Measurements from ENCODE around the gene KANSL1.

Gene KANSL1

DNA sequence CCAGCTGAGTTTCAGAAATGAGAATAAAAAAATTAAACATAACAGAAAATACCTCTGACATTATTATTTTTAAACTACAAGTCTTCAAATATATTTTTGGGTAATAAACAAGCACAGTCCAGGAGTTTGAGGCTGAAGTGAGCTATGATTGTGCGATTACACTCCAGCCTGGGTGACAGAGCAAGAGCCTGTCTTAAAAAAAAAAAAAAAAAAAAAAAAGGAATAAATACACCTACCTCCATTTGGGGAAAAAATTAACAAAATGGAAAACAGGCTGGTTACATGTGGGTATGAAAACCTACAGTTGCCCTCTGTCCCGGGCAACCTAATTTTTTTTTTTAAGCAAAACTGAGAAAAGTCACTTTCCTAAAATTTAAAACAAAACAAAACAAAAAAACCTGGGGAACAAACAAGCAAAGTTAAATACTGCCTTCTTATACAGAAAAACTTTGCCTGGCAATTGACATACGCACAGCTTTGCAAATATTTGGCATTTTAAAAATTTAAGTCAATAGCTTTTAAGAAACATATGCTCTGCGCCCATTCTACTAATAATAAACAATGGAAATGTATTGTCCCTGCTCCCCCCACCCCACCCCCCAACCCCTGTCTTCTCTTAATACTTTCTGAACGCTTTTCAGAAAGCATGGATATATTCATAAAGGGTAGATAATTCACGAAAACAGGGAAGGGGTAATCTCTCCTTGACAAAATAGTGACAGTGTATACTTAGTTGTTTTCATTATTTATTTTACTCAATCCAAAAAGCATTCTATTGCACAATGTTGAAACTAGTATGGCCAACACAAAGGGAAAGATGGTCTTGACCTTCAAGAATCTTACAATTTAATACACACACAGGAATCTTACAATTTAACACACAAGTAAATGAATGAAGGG lies 112.9 kb downstream of the KANSL1 start:
- DNase-seq (ENCODE audit: low spot score), result no peak

DNA sequence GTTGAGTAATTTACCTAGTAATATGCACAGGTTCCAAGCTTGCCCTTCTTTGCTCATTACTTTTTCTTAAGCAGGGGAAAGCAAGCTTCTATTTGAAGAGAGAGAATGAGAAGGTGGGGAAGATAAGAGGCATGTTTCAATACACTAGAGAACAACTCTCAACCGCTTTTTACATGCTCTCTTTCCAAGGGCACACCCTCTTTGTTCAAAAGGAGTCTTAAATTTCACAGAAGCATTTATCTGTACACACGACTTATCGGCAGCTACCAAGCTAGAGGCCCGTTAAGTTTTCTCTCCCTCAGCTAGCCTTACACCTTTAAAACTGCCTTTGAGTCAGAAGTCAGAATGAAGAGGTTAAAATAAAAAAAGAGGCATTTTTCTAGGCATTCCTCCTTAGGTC lies 114.6 kb downstream of the KANSL1 start:
- no peak for DNase-seq (ENCODE audit: low spot score)

DNA sequence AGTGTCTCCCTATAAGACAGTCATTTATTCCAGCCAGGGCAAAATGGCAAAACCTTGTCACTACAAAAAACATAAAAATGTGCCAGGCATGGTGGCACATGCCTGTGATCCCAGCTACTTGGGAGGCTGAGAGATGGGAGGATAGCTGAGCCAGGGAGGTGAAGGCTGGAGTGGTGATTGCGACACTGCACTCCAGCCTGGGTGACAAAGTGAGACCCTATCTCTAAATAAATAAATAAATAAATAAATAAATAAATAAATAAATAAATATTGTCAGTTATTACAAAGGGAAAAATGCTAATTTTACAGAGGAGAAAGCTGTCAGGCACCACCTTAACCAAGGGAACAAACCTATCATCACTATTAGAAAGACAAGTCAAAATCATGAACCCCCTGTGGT lies 118.7 kb downstream of the KANSL1 start:
- DNase-seq (ENCODE audit: low spot score), result no peak

DNA sequence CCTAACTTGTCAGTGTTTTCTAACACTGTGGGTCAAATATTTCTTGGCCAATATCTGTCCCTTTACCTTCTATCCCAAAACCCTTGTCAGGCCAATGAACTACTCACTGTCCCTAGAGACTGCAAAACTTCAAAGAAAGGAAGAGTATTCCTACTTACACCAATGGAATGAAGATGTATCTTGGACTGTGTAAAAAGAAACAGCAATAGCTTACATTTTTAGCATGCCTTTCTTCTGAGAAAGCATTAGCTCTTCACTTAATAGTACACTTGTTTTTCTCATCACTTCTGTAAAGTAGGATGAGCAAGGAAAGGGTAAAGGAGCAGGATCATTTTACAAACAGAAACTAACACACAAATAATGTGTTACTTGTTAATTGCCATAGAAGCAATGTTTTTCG lies 120.2 kb downstream of the KANSL1 start:
- no peak for DNase-seq (ENCODE audit: low spot score)

DNA sequence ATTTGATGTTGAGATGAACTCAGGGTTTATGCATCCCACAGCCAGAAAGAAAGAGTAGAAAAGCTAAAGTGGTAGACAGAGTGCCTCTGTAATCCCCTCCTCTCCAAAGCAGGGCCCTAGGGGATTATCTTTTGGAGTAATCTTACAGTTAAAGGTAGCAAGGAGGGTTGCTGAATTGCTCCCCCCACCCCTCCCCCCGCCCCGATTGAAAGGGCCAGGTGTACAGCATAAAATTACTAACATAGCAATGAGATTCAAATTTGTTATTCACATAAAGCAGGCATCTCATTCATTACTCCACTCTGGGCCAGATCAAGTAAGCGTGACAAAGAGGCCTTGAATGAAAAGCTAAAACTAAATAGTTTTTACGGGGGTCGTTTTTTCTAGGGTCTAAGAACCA lies 121.4 kb downstream of the KANSL1 start:
- no peak for DNase-seq (ENCODE audit: low spot score)

DNA sequence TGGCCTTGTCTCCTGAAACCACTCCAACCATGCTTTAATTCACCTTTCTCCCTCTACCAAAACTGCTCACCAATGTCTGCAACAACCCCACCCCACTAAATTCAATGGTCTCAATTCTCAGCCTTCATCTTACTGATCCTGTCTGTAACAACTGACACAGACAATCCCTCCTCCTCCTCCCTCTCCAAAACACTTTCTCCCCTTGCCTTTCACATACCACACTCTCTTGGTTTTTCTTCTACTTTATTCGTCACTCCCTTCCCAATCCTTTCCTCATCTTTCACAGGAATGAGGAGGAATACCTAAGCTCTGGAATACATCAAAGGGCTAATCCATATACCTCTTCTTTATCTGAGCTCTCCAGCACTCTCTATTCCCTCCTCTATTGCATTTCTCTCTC lies 128.8 kb downstream of the KANSL1 start:
- DNase-seq (ENCODE audit: low spot score), result no peak

DNA sequence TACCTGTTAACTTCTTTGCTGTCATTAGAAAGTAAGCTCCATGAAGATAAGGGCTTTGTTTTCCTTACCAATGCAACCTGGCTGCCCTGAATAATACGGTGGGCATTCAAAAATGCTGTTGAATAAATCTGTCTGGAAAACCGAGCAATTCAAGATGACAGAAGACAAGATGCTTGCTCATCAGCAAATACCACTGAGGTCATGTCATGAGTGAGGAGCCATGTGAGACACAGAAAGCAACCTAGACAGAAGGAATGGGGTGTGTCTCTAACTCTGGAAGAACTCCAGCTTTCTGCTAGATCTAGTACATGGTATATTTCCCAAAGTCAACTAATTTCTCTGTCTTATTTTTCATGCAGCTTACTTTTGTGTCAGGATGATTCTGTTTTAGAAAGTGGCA lies 130.0 kb downstream of the KANSL1 start:
- no peak for DNase-seq (ENCODE audit: low spot score)

DNA sequence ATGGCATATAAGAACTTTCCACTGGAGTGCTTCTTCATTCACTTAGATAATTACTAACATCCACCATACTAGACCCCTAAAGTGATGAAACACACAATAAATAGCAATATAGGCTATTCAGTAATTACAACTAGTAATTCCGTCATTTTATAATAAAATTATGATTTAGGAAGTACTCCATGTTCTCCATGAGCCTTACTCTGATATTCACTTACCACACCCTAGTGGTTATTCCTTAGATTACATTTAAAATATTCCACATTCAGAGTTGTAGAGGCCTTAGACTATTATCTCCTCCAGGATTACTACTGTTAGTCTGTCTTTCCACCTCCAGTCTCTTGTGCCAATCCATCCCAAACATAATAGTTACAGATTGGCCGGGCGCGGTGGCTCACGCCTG lies 131.8 kb downstream of the KANSL1 start:
- no peak for DNase-seq (ENCODE audit: low spot score)

DNA sequence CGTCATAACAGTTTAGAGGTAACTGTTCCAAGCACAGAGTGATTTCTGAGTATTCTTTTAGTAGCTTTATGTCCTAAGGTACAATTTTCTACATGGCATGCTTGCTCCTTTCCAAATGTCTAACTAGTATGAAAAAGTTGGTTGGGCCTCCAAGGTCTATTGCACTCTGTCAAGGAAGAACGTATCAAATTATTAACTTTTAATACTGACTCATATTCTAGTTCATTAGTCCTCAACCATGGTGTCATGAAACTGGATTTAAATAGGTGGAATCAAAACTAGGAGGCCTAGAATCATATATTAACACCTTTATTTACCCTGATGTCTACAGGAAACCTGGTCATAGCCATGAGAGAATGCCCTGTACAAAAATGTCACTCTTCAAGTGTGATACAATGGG lies 132.8 kb downstream of the KANSL1 start:
- no peak for DNase-seq (ENCODE audit: low spot score)

DNA sequence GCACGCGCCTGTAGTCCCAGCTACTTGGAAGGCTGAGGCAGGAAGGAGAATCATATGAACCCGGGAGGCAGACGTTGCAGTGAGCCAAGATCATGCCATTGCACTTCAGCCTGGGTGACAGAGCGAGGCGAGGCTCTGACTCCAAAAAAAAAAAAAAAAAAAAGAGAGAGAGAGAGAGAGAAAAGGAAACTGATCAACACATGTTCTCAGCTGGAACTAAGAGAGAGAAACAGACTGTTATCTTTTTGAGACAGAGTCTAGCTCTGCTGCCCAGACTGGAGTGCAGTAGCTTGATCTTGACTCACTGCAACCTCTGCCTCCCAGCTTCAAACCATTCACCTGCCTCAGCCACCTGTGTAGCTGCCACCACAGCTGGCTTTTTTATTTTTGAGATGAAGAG lies 133.7 kb downstream of the KANSL1 start:
- no peak for DNase-seq (ENCODE audit: low spot score)

DNA sequence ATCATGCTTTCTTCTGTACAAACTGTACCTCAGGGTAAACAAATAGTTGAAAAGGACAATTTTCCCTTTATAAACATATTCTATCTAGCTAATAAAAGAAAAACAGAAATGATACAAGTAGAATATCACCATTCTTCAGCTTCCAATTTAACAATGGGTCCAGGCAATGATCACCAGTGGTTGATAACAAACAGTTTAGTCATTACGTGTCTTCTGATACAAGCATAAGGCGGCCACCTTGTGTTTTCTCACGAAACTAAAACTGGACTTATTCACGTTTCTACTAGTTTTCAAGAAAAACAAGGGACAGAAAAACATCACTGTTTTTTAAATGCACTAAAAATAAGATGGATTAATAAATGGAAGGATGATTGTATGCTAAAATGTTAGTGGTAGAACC lies 135.9 kb downstream of the KANSL1 start:
- no peak for DNase-seq (ENCODE audit: low spot score)

DNA sequence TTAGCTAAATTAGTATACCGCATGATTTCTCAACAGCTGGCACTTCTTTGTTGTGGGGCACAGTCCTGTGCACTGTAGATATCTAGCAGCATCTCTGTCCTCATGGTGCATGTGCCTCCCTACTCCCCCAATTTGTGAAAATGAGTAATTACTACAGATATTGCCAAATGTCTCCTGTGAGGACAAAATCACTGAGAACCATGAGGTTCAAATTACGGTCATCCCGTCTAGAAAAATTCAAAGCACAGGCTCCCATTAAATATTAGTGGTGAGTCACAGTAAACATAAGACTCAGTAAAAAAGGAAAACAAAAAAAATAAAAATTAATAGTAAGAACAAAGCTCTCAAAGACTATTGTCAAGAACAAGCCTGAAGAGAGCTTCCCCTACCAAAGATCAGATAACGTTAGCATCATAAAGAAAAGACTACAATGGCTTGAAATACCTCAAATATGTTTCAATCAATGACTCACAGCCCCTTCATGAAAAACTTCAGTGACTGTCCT lies 136.4 kb downstream of the KANSL1 start:
- DNase-seq (ENCODE audit: low spot score), result no peak

DNA sequence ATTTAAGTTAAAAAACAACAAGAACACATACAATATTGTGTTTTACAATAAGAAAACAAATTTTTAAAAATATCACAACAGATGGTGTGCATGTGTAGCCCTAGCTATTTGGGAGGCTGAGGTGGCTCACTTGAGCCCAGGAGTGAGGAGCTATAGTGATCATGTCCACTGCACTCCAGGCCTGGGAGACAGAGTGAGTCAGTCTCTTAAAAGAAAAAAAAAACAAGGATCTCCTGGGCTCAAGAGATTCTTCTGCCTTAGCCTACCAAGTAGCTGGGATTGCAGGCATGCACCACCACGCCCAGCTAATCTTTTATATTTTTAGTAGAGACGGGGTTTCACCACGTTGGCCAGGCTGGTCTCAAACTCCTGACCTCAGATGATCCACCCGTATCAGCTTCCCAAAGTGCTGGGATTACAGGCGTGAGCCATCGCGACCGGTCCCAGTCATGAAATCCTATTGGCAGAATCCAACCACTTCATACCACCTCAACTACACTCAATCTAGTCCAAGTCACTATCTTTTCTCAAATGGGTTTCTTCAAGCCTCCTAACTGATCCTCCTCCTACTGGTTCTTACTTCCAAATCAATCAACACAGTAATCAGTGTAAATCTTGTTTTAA lies 139.2 kb downstream of the KANSL1 start:
- no peak for DNase-seq (ENCODE audit: low spot score)

DNA sequence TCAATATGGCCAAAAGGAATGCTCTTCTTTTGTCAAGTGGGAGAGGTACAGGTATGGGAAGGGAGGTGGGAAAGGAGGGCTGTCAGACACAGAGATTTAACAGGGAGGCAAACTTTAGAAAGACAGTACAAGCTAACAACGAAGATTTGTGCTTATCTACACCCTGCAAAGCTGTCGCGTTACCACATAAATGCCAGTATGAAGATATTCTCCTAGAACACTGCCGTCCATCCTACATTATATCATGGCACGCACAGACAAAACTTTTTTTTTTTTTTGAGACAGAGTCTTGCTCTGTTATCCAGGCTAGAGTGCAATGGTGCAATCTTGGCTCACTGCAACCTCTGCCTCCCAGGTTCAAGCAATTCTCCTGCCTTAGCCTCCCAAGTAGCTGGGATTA lies 143.6 kb downstream of the KANSL1 start:
- no peak for DNase-seq (ENCODE audit: low spot score)

DNA sequence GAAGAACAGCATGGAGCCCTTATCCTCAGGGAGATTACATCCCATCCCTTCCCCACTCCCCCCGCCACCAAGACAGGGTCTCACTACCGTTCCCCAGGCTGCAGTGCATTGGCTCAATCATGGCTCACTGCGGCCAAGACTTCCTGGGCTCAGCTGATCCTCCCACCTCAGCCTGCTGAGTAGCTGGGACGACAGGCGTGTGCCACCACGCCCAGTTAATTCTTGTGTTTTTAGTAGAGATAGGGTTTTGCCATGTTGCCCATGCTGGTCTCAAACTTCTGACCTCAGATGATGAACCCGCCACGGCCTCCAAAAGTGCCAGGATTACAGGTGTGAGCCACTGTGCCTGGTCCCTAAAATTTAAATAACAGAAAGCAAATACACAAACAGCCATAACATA lies 145.4 kb downstream of the KANSL1 start:
- no peak for DNase-seq (ENCODE audit: low spot score)

DNA sequence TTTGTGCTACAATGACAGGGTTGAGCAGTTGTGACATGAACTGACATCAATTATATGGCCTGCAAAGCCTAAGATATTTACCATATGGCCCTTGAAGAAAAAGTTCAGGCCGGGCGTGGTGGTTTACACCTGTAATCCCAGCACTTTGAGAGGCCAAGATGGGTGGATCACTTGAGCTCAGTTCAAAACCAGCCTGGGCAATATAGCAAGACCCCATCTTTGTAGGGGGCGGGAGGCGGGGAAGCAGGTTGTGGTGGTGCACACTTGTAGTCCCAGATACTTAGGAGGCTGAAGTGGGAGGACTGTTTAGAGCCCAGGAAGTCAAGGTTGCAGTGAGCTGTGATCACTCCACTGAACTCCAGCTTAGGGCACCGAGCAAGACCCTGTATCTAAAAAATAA lies 145.8 kb downstream of the KANSL1 start:
- DNase-seq (ENCODE audit: low spot score), result no peak

DNA sequence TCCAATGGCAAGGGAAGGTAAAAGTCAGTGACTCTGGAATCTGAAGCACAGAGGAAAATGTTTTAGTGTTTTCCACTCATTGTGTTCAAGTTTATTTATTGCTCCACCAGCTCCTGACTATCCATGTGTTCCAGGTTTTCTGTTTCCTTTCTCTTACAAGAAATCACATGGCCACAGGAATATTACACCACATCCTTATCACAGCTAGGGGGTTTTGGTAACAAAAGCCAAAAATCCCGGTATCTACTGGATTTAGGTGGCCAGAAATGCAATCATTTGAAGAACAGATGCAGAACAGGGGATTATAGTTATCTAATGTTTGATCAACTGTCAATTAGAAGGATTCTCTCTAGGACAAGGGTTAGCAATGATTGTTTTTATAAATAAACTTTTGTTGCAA lies 146.3 kb downstream of the KANSL1 start:
- DNase-seq (ENCODE audit: low spot score), result no peak

DNA sequence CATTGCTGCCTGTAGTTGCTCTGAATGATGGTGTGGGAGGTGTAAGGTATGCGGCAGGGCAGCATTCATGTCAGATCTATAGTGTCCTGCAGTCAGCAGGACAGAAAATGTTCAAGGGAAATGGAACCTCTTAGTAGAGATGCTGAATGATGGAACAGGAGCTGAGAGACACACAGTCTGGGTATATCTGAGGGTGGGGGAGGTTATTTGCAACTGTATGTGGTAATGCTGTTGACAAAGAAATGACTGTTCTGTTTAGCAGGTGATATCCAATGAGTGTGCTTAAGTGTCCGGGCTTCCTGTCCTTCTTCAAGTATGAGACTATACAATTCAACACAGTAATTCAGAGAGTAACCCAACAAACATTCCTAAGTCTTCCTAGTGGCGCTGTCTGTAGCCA lies 147.6 kb downstream of the KANSL1 start:
- DNase-seq (ENCODE audit: low spot score), result no peak

DNA sequence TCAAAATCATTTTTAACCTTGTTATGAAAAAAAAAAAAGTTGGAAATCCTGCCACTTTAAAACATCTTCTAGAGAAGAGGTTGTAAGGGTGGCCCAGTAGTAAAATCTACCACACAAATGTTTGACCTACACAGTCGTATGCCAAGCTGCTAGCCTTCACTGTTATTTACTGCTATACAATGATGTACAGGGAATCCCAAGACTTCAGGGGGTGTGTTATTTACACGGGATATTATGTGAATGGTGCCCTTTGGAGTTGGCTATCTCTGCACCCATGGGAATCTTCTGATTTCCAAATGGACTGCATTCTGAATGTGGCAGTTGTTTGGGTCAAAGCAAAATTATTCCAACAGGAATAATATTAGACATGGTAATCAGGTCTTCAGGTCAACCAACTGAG lies 148.2 kb downstream of the KANSL1 start:
- no peak for DNase-seq (ENCODE audit: low spot score)

DNA sequence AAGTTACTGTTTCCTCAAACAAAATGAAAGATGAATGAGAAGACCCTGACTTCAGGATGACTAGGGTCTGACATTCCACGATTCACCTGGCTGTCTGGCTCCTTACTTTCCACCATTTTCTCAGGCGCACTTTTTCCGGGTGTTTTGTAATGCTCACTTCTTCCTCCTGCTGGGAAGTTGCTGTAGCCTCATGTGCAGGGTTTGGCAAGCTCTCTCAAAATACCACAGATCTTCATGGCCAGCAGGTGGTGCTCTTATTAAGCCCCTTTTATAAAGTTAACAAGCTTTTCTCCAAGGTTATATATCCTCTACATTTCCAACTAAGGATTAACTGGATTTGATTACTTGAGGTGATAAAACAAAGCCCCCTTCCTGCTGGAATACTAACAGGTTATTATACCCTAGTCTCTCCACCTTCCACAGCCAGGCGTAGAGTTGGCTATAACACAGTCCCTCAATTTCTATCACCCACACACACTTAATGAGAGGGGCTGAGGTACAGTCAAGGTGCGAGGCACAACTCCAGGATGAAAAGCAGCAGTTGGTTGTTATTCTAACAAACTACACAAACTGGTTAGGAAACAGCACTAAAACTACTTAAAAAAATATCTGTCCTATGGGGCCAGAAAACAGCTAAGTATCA lies 148.8 kb downstream of the KANSL1 start:
- DNase-seq (ENCODE audit: low spot score), result no peak

DNA sequence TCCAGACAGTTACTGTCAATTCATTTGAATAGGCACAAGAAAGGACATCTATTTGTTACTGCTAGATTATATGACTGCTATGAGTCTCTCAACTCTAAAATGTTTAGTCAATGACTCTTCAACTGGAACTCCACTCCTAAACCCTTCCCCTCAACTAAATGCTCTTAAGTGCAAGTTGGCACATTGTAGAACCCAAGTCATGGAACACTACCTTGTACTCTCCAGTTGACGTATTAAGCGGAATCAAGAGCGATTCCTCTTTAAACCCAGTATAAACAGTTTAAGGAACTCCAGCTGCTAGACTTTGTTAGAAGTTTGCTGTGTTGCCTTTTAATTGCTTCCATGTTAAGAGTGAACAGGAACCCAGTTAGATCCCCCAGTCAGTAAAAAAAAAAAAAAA lies 149.6 kb downstream of the KANSL1 start:
- DNase-seq (ENCODE audit: low spot score), result no peak

DNA sequence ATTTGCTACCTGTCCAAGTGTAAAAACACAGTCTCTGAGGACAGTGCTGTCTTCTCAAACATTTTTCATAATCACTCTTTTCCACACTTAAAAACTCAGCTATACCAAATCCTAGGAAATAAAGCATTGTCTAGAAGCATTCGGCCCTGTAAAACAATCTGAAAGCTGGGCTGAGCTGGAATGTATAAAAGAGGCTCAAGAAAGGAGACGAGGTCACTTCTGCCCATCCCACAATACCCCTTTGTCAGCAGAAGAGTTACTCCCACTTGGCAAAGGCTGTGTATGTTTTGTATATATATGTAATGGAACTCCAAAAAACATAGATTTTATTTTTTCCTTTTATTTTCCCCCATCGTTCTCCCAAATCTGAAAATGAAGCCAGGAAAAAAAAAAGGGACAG lies 150.3 kb downstream of the KANSL1 start:
- DNase-seq (ENCODE audit: low spot score), result no peak

DNA sequence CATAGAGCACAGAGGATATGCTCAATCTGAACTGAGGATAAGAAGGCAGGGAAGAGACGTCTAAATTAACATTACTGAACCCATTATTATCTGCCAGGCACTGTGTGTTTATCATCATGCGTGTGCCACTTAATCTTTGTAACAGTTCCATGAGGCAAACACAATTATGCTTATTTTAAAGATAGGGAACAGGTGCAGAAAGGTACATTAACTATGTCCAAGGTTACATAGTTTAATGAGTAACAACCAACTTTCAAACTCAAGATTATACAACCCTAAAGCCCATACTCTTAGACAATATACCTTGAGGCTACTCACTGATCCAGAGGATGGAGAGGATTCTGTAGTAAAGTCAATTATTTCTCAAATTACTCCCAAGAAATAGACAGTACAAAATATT lies 151.0 kb downstream of the KANSL1 start:
- DNase-seq (ENCODE audit: low spot score), result no peak

Data from ecto neural progenitor cell (in vitro differentiated cells).